ENCODE measurements around the gene NRG3.

Gene NRG3

DNA sequence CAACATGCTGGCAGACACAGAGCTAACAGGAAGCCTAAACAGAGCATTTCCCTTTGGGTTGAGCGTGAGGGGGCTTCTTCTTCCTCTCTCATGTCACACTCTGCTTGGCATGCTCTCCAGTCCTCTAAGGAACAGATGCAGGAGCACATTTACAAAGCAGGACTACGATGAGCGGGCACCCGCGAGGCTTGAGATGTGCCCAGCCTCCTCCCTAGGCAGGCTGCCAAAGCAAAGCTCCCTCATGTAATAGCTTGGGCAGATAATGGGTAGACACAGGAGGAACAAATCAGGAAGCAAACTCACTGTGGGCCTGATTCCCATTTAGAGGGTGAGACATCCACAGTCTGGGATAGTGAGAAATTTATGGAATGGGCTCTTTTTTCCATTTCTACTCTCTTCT lies 519.1 kb downstream of the NRG3 start:
- no peak for DNase-seq (ENCODE audit: low spot score)

GRCh38 chr10:82394987-82395386 lies 520.0 kb downstream of the NRG3 start:
- no peak for DNase-seq (ENCODE audit: low spot score)

- no peak for DNase-seq (ENCODE audit: low spot score)
Measured at GRCh38 chr10:82396886-82397285, 521.9 kb downstream of the NRG3 start.

DNA sequence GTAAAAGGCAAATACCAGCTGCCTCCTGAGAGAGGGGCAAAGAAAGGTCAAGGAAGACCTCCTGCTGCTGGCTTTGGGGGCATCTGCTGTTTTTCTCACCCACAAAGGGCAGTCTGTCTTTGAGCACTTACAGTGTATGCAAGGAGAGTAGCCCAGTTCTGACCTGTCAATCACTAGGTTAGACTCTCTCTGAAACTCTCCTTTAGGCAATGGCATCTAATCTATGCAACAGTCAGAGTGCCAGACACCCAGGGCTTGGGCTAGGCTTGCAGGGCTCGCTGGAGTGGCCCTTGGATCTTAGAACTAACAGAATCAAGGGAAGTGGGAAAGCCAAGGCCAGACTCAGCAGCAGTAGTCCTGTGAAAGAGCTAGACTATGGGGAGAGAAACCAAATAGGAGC lies 522.9 kb downstream of the NRG3 start:
- no peak for DNase-seq (ENCODE audit: low spot score)

- DNase-seq (ENCODE audit: low spot score): no peak
Measured at GRCh38 chr10:82399850-82400249, 524.9 kb downstream of the NRG3 start.

- DNase-seq (ENCODE audit: low spot score): no peak
Measured at GRCh38 chr10:82400841-82401240, 525.8 kb downstream of the NRG3 start.

DNA sequence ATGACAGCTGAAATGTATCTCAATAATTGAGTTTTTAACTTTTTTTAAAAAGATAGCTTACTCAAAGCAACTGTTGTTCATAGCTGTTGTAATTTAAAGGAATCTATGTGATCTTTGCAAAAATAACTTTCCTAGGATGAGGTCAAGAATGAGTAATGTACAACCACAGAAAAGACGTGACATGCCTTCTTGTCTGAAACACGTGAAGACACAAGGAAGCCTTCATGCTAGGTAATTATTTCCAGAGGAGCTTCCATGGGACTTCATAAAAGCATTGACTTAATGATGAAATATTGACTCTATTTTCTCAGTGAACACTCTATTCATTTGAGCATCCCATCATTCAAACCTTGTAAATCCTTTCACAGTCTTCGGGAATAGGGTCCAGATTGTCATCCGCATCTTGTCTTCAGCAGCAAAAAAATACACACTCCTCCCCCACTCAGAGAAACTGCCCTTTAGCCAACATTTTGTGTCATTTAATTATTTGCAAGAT lies 528.0 kb downstream of the NRG3 start:
- no peak for DNase-seq (ENCODE audit: low spot score)

GRCh38 chr10:82409671-82410070 lies 534.7 kb downstream of the NRG3 start:
- DNase-seq (ENCODE audit: low spot score): no peak

- DNase-seq (ENCODE audit: low spot score): no peak
Measured at GRCh38 chr10:82411416-82411815, 536.4 kb downstream of the NRG3 start.

- no peak for DNase-seq (ENCODE audit: low spot score)
Measured at GRCh38 chr10:82420001-82420400, 545.0 kb downstream of the NRG3 start.

DNA sequence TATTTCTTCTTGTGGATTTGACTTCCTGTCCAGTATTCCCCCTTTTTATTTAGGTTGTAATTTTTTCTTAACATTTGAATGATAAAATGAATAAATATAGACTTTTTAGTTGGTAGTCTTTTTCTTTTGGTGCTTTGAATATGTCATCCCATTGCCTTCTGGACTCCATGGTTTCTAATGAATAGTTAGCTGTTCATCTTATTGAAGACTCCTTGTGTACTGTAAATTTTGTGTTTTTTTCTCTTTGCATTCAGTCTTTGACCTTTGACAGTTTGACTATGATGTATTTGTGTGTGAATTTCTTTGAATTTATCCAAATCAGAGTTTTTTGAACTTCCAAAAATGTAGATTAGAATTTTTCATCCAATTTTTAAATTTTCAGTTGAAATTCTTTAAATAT lies 554.3 kb downstream of the NRG3 start:
- DNase-seq (ENCODE audit: low spot score): no peak

DNA sequence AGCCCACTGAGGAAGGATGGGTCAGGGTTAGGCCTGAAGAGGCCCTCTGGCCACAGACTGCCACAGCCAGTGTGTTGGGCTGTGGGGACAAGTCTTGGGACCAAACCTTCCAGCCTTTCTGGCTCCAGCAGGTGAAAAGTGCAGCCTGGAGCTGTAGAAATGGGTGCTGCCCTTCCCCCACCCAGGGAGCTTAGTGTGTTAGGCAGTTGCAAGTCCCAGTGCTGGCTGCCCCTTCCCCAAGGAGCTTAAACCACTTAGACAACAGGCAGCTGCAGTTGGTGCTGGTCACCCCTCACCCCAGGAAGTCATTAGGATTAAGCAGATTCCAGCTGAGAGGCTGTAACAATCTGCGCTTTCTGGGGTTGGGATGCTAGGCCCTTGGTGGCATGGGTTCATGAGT lies 563.3 kb downstream of the NRG3 start:
- DNase-seq (ENCODE audit: low spot score): no peak

GRCh38 chr10:82440775-82441174 lies 565.8 kb downstream of the NRG3 start:
- no peak for DNase-seq (ENCODE audit: low spot score)

DNA sequence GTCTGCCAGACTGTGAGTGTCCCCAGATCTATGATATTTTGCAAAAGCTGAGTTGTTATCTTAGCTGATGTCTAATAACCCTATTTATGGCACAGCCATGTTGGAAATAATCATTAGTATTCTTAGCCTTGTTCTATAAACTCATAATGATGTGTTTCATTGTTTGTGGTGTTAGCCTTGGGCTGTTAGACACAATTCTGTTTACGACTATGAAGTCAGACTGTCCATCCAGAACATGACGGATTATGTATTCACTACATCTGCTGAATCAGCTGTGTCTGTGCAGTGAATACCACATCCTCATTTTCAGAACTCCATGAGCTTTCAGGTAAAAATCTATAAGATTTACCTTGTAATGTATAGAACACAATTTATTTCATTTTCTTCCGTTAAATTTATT lies 577.1 kb downstream of the NRG3 start:
- DNase-seq (ENCODE audit: low spot score): no peak

DNA sequence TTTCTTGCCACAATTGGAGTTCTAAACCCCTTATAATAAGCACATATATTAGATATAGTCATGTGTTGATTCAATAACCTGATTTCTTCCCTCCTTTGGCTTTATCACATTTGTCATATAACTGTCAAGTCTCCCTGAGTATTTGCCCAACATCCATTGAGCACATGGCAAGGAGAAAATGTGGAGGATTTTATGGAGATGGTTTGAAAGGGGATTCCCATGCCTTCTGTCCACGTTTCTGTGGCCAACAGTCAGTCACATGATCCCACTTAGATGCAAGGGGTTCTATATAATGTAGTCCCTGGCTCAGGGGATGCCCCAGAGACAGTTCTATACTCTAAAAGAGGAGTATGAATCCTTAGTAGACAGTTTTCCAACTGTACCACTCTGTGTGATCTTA lies 577.7 kb downstream of the NRG3 start:
- no peak for DNase-seq (ENCODE audit: low spot score)

GRCh38 chr10:82453678-82454293 lies 578.8 kb downstream of the NRG3 start:
- DNase-seq (ENCODE audit: low spot score): no peak

DNA sequence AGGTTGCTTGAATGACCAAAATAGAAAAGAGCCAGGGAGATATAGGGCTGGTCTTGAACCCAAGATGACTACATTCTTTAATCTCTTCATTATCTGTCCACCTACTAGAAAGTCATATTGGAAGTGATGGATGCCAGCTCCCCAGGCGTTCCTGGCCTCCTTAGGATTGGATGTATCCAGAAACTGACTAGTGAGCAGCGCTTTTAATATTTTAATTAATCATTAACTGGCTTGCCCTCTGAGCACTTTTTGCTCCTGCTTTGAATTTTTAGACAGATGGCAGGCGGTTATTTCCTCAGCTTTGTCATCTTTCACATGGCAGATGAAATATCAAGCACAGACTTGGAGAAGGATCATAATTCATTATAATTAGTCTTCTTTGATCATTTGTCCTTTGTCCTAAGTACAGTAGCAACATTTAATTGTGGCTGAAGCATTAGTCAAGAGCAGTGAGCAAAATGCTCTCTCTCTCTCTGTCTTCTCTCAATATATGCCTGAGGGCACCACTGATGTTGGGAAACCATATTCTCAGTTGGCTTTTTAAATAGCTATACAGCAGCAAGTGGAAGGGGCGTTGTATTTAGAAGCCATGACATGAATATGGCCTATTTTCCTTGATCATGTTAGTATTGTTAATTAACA lies 588.0 kb downstream of the NRG3 start:
- DNase-seq (ENCODE audit: low spot score): no peak

DNA sequence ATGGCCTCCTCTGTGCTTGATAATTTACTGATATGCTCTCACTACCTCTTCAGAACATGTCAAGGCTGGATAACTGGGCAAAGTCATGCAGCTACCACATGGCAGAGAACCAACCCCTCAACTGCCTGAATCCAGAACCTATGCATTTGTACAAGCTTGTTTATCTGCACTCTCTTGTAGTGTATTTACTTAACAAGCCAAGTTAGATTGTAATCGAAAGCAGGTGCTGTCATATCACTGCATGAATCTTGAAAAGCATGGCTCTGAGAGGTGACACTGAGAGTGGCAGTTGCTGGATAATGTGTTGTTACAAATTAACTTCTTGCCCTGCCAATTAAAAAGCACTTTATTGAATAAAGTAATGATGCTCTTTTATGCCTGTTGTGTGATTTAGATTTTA lies 588.6 kb downstream of the NRG3 start:
- no peak for DNase-seq (ENCODE audit: low spot score)

GRCh38 chr10:82464191-82464818 lies 589.3 kb downstream of the NRG3 start:
- DNase-seq (ENCODE audit: low spot score): no peak

DNA sequence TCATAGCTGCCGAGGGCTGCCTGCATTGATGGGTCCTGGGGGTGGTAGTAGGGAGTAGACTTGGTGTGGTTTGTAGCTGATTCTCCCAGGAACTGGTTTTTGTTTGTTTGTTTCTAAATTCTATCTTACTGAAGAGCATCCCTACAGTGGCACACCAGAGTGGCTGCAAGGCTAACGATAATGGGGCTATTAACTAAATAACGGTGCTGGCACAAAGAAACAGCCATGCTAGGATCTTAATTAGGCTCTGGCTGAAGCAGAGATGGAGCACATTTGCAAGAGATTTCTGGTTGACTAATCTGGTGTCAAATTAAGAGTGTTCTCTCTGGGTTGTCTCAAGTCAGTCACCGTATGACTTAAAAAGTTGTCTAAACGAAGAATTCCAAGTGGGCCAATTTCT lies 590.0 kb downstream of the NRG3 start:
- DNase-seq (ENCODE audit: low spot score): no peak

- no peak for DNase-seq (ENCODE audit: low spot score)
Measured at GRCh38 chr10:82468453-82468852, 593.5 kb downstream of the NRG3 start.

- no peak for DNase-seq (ENCODE audit: low spot score)
Measured at GRCh38 chr10:82472406-82473335, 597.7 kb downstream of the NRG3 start.

- no peak for DNase-seq (ENCODE audit: low spot score)
Measured at GRCh38 chr10:82477776-82478175, 602.8 kb downstream of the NRG3 start.

All from kidney capillary endothelial cell (primary cell).